G401 (cell line): ENCODE measurements around the gene PPIF. TPM values are rescaled to one million over a fixed set of nuclear protein-coding genes. Genes with fewer than 3 reads are reported as not detected.

Experiments
- DNase-seq: peaks from one replicate; pipeline ENCODE4 v3.0.0-alpha.2; 2015; ENCODE audit warnings: low spot score
- in situ Hi-C: cut with HindIII; loops from 2 replicates; pipeline ENCODE4 v1.10.0; 2016; ENCODE audit warnings: low sequenced_read_pairs, mixed read lengths
- total RNA-seq: library from RNA; depleted of rRNA; stranded (reverse); fragments of >200 nt; shearing (Covaris generic); gene quantifications from 2 replicates; pipeline ENCODE4 v1.2.3, GENCODE V29; 2014

PPIF gene
- total RNA-seq, 1 experiment from 2014 or later = 58.4 TPM

- DNase-seq = no peak
- in situ Hi-C loops = no loop called here
Measured at GRCh38 chr10:79356104-79356503, 8.8 kb downstream of the PPIF start.

- in situ Hi-C loops = no loop called here
- no peak for DNase-seq
Measured at GRCh38 chr10:79357180-79357579, 9.9 kb downstream of the PPIF start.

GRCh38 chr10:79358811-79359210 lies 11.5 kb downstream of the PPIF start:
- in situ Hi-C loops = no loop called here
- no peak for DNase-seq

GRCh38 chr10:79359816-79360498 lies 12.7 kb downstream of the PPIF start:
- in situ Hi-C loops = no loop called here
- DNase-seq = no peak

GRCh38 chr10:79360499-79361342 lies 13.5 kb downstream of the PPIF start:
- no peak for DNase-seq
- in situ Hi-C loops = no loop called here

GRCh38 chr10:79361726-79362397 lies 14.6 kb downstream of the PPIF start:
- DNase-seq = no peak
- in situ Hi-C loops = no loop called here

GRCh38 chr10:79367426-79368189 lies 20.3 kb downstream of the PPIF start:
- in situ Hi-C loops = no loop called here
- no peak for DNase-seq

- in situ Hi-C loops = no loop called here
- no peak for DNase-seq
Measured at GRCh38 chr10:79372871-79373270, 25.6 kb downstream of the PPIF start.

GRCh38 chr10:79374312-79375191 lies 27.3 kb downstream of the PPIF start:
- peak; percentile 70 for DNase-seq
- in situ Hi-C loops = no loop called here

- no peak for DNase-seq
- in situ Hi-C loops = no loop called here
Measured at GRCh38 chr10:79375321-79376077, 28.2 kb downstream of the PPIF start.

GRCh38 chr10:79376078-79376628 lies 28.9 kb downstream of the PPIF start:
- DNase-seq = no peak
- in situ Hi-C loops = no loop called here

GRCh38 chr10:79376751-79377556 lies 29.7 kb downstream of the PPIF start:
- DNase-seq = no peak
- in situ Hi-C loops = no loop called here

GRCh38 chr10:79377557-79378382 lies 30.5 kb downstream of the PPIF start:
- DNase-seq = no peak
- in situ Hi-C loops = no loop called here

- no peak for DNase-seq
- in situ Hi-C loops = no loop called here
Measured at GRCh38 chr10:79378383-79378646, 31.0 kb downstream of the PPIF start.

GRCh38 chr10:79378647-79379511 lies 31.6 kb downstream of the PPIF start:
- no peak for DNase-seq
- in situ Hi-C loops = no loop called here
